Mesendoderm (in vitro differentiated cells): ENCODE measurements around the gene TBC1D25.
A peak's percentile ranks its signal among the peaks of the same experiment; 100 is the strongest.

Experiments used
- DNase-seq: peaks from one replicate; pipeline ENCODE4 v3.0.0; 2013
- H2AK5ac ChIP-seq: 2 replicates; pipeline ENCODE4 v1.6.1; 2013; ENCODE audit warnings: low read length, inconsistent platforms
- H2BK120ac ChIP-seq: 2 replicates; pipeline ENCODE4 v1.6.1; 2013; ENCODE audit warnings: low read depth, mild to moderate bottlenecking, low read length, moderate library complexity, mixed read lengths
- H2BK15ac ChIP-seq: replicated peaks from 2 replicates; pipeline ENCODE4 v1.6.1; 2013; ENCODE audit warnings: low read depth, mild to moderate bottlenecking, moderate library complexity
- H2BK5ac ChIP-seq: 2 replicates; pipeline ENCODE4 v1.6.1; 2013; ENCODE audit warnings: low read length, inconsistent platforms
- H3K18ac ChIP-seq: 2 replicates; pipeline ENCODE4 v1.6.1; 2013; ENCODE audit warnings: mild to moderate bottlenecking, low read length, mixed read lengths
- H3K23ac ChIP-seq: one replicate; pipeline ENCODE4 v1.6.1; 2013; ENCODE audit warnings: low read length
- H3K27ac ChIP-seq: 2 replicates; pipeline ENCODE4 v1.5.1; 2013; ENCODE audit warnings: low read depth, mild to moderate bottlenecking, inconsistent platforms, low read length, moderate library complexity
- H3K27me3 ChIP-seq: 2 replicates; pipeline ENCODE4 v1.6.1; 2013; ENCODE audit warnings: low read length, control low read depth, mild to moderate bottlenecking, inconsistent platforms; ENCODE audit not compliant: insufficient read depth, poor library complexity
- H3K36me3 ChIP-seq: 2 replicates; pipeline ENCODE4 v1.6.1; 2013; ENCODE audit warnings: low read length, inconsistent platforms; ENCODE audit not compliant: control insufficient read depth, insufficient read depth
- H3K4ac ChIP-seq: one replicate; pipeline ENCODE4 v1.6.1; 2013; ENCODE audit warnings: low read depth, mild to moderate bottlenecking, low read length, moderate library complexity
- H3K4me1 ChIP-seq: 2 replicates; pipeline ENCODE4 v1.6.1; 2013; ENCODE audit warnings: low read depth, low read length, inconsistent platforms; ENCODE audit not compliant: control insufficient read depth
- H3K4me2 ChIP-seq: 2 replicates; pipeline ENCODE4 v1.6.1; 2013; ENCODE audit warnings: low read length
- H3K4me3 ChIP-seq: 2 replicates; pipeline ENCODE4 v1.5.1; 2013; ENCODE audit warnings: mild to moderate bottlenecking, low read length
- H3K56ac ChIP-seq: one replicate; pipeline ENCODE4 v1.6.1; 2013; ENCODE audit warnings: low read length
- H3K79me1 ChIP-seq: 2 replicates; pipeline ENCODE4 v1.6.1; 2013; ENCODE audit warnings: low read length, inconsistent platforms
- H3K79me2 ChIP-seq: 2 replicates; pipeline ENCODE4 v1.6.1; 2013; ENCODE audit warnings: mild to moderate bottlenecking, low read length; ENCODE audit not compliant: control insufficient read depth, insufficient read depth
- H3K9ac ChIP-seq: 2 replicates; pipeline ENCODE4 v1.6.1; 2013; ENCODE audit warnings: low read length, inconsistent platforms
- H4K5ac ChIP-seq: one replicate; pipeline ENCODE4 v1.6.1; 2013; ENCODE audit warnings: low read length
- H4K8ac ChIP-seq: one replicate; pipeline ENCODE4 v1.6.1; 2013; ENCODE audit warnings: low read depth, mild to moderate bottlenecking, control low read depth, low read length, moderate library complexity
- WGBS: extraction: QIAGEN DNeasy Blood & Tissue Kit; methylation state at CpG from one replicate; pipeline ENCODE4 v1.1.7; 2013; ENCODE audit warnings: low lambda C conversion rate, missing lambda C conversion rate; ENCODE audit not compliant: insufficient coverage; ENCODE audit errors: extremely low coverage; 5-methylcytosine and 5-hydroxymethylcytosine counted together

Gene TBC1D25

GRCh38 chrX:48569958-48570357 lies 30.4 kb downstream of the TBC1D25 start:
- no peak overlapping the region for H3K18ac ChIP-seq
- H4K8ac ChIP-seq, result no peak overlapping the region
- no peaks in the 10 kb centered on the region for H3K36me3 ChIP-seq
- no peak overlapping the region for H3K56ac ChIP-seq
- no peak for DNase-seq
- H3K9ac ChIP-seq, result no peak overlapping the region
- no peak overlapping the region for H2AK5ac ChIP-seq
- WGBS, result no CpG with 5 or more reads among the region's 1 CpG
- no peak overlapping the region for H2BK15ac ChIP-seq
- no peak overlapping the region for H4K5ac ChIP-seq
- H3K27me3 ChIP-seq, result no peaks in the 10 kb centered on the region
- no peaks in the 10 kb centered on the region for H3K4me1 ChIP-seq
- no peak overlapping the region for H3K4me3 ChIP-seq
- H3K4me2 ChIP-seq, result no peak overlapping the region
- no peak overlapping the region for H3K27ac ChIP-seq
- H2BK5ac ChIP-seq, result no peak overlapping the region
- no peak overlapping the region for H2BK120ac ChIP-seq
- peaks cover 1% of the 10 kb centered on the region for H3K79me2 ChIP-seq
- no peak overlapping the region for H3K4ac ChIP-seq
- H3K79me1 ChIP-seq, result no peaks in the 10 kb centered on the region
- no peak overlapping the region for H3K23ac ChIP-seq

- Histone ChIP-seq H3K4me2 (peak overlapping the region; percentile 79), H3K79me1 (peaks cover 2% of the 10 kb centered on the region), H2BK120ac (no peak overlapping the region), H3K23ac (no peak overlapping the region), H3K4ac (no peak overlapping the region), H4K8ac (no peak overlapping the region), H3K4me3 (peak overlapping the region; percentile 65), H3K18ac (no peak overlapping the region), H3K27ac (no peak overlapping the region), H3K79me2 (peaks cover 18% of the 10 kb centered on the region), H3K27me3 (no peaks in the 10 kb centered on the region), H2AK5ac (peak overlapping the region; percentile 69), H2BK15ac (no peak overlapping the region), H3K4me1 (peaks cover 4% of the 10 kb centered on the region), H4K5ac (no peak overlapping the region), H3K9ac (peak overlapping the region; percentile 82), H3K36me3 (peaks cover 14% of the 10 kb centered on the region), H2BK5ac (no peak overlapping the region), H3K56ac (peak overlapping the region; percentile 85)
- WGBS, result no CpG with 5 or more reads among the region's 19 CpGs
- DNase-seq, result no peak
These were observed 34.3 kb downstream of the TBC1D25 start for GRCh38 chrX:48573690-48574269.

- Histone ChIP-seq H3K23ac (no peak within 1 kb of the TSS), H2BK5ac (peak within 1 kb of the TSS; percentile 85), H2BK120ac (peak within 1 kb of the TSS; percentile 29), H3K4ac (peak within 1 kb of the TSS; percentile 98), H2BK15ac (no peak within 1 kb of the TSS), H4K8ac (peak within 1 kb of the TSS; percentile 81), H3K36me3 (peaks cover 14% of the 10 kb centered on the region), H3K4me3 (peak within 1 kb of the TSS; percentile 86), H3K4me1 (peaks cover 4% of the 10 kb centered on the region), H3K9ac (peak within 1 kb of the TSS; percentile 98), H3K56ac (peak within 1 kb of the TSS; percentile 95), H3K79me2 (peaks cover 18% of the 10 kb centered on the region), H2AK5ac (peak within 1 kb of the TSS; percentile 95), H3K79me1 (peaks cover 2% of the 10 kb centered on the region), H3K27me3 (no peaks in the 10 kb centered on the region), H3K27ac (peak within 1 kb of the TSS; percentile 86), H4K5ac (peak within 1 kb of the TSS; percentile 60), H3K4me2 (peak within 1 kb of the TSS; percentile 79), H3K18ac (peak within 1 kb of the TSS; percentile 95)
- no CpG with 5 or more reads among the region's 71 CpGs for WGBS
- peak; percentile 92 for DNase-seq
These were observed 35.1 kb downstream of the TBC1D25 start, which contains the start of gene RBM3 for GRCh38 chrX:48574270-48575266. RBM3 (plus strand) TSS chrX:48574484; CDS start chrX:48575181, 697 bp downstream.

- Histone ChIP-seq H3K56ac (peak overlapping the region; percentile 92), H2BK120ac (no peak overlapping the region), H3K79me1 (peaks cover 2% of the 10 kb centered on the region), H4K8ac (no peak overlapping the region), H2BK15ac (no peak overlapping the region), H3K4me3 (no peak overlapping the region), H3K23ac (no peak overlapping the region), H3K18ac (no peak overlapping the region), H3K36me3 (peaks cover 14% of the 10 kb centered on the region), H3K9ac (peak overlapping the region; percentile 92), H3K4ac (no peak overlapping the region), H3K27ac (no peak overlapping the region), H3K79me2 (peaks cover 18% of the 10 kb centered on the region), H3K27me3 (no peaks in the 10 kb centered on the region), H2AK5ac (no peak overlapping the region), H3K4me2 (peak overlapping the region; percentile 64), H3K4me1 (peaks cover 4% of the 10 kb centered on the region), H2BK5ac (no peak overlapping the region), H4K5ac (no peak overlapping the region)
- no peak for DNase-seq
- WGBS, result no CpG with 5 or more reads among the region's 13 CpGs
These were observed 36.1 kb downstream of the TBC1D25 start for GRCh38 chrX:48575642-48576041.

- Histone ChIP-seq H3K4ac (no peak overlapping the region), H2AK5ac (no peak overlapping the region), H3K23ac (no peak overlapping the region), H4K8ac (no peak overlapping the region), H2BK5ac (no peak overlapping the region), H3K27me3 (no peaks in the 10 kb centered on the region), H3K56ac (peak overlapping the region; percentile 92), H3K4me1 (peaks cover 4% of the 10 kb centered on the region), H3K18ac (no peak overlapping the region), H3K9ac (peak overlapping the region; percentile 92), H2BK15ac (no peak overlapping the region), H3K27ac (no peak overlapping the region), H3K4me3 (no peak overlapping the region), H4K5ac (no peak overlapping the region), H3K79me1 (peaks cover 2% of the 10 kb centered on the region), H3K79me2 (peaks cover 18% of the 10 kb centered on the region), H3K36me3 (peaks cover 14% of the 10 kb centered on the region), H2BK120ac (no peak overlapping the region), H3K4me2 (peak overlapping the region; percentile 64)
- WGBS, result no CpG with 5 or more reads among the region's 6 CpGs
- no peak for DNase-seq
These were observed 36.6 kb downstream of the TBC1D25 start for GRCh38 chrX:48576108-48576507.
